ENCODE measurements around the gene POP4.

GRCh38 chr19:29564574-29565005 is 41.5 kb upstream of the POP4 start:
- TF ChIP-seq CTCF (IDR thresholded peaks at IDR 0.05): no peak
- TF ChIP-seq POLR2A (IDR thresholded peaks at IDR 0.05): no peak
- TF ChIP-seq POLR2AphosphoS5 (IDR thresholded peaks at IDR 0.05): no peak

Measured in stomach (tissue), 4 donors.